GM21825 (cell line): Measurements from ENCODE around the gene C17orf114.

Experiments
- ATAC-seq: cut with Tn5 transposase; IDR thresholded peaks from one replicate; pipeline ENCODE4 v1.9.1; 2021; ENCODE audit warnings: mild to moderate bottlenecking, moderate library complexity; ENCODE audit not compliant: unreplicated experiment

The C17orf114 gene

DNA sequence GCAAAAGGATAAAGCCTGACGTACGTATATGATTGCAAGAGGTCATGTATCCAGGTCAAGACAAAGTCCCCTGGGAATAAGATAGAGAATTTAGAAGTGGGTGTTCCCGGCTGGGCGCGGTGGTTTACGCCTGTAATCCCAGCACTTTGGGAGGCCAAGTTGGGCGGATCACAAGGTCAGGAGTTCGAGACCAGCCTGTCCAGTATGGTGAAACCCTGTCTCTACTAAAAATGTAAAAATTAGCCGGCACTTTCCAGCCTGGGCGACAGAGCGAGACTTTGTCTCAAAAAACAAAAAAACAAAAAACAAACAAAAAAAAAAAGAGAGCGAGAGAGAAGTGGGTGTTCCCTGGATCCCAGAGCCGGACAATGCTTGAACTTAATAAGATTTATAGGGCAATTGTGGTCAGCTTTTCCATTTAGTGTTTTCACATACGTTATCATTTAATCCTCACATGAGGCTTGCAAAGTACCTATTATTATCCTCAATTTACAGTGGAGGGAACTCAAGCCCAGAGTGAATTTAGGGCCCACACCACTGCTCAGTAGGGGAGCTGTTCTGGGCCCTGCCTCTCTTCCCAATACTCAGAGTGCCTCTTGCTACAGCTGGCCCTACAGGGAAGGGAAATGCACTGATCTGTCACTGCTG is 13.8 kb downstream of the C17orf114 start:
- no peak for ATAC-seq

DNA sequence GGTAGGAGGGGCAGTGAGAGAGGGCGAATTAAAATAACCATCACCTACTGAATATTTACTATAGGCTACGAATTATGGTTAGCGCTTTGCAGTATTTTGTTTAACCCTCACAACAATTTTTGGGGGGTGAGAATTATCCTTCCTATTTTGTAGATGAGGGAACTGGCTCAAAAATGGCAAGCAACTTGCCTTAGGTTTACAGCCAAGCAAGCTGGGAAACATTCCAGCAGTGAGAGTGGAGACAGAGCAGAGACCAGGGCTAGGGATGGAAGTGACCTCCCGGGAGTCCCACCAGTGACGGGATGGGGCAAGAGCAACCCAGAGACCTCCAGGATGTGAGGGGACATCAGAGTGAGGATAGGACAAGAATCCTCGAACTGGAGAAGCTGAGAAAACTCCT is 15.6 kb downstream of the C17orf114 start:
- no peak for ATAC-seq

DNA sequence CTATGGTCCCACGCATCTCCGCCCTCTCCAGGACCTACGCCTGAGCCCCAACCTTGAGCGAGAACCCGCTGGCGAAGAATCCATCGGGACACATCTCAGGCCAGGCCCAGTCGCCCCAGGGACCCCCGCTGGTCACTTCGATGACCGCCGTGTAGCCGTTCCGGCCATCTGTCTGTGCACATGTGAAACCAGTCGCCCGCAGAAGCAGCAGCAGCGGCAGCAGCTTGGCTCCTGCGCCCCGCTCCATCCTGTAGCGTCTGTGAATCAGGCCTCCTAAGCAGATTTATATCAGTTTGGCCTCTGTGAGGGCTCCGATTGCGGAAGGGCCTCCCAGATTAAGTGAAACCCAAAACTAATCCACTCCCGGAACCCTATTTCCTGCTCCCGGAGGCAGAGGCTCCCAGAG is 16.0 kb downstream of the C17orf114 start, which contains the start of gene VMO1:
Gene VMO1, minus strand, starts transcription at position 259 of the 406 bp plus-strand sequence. Its CDS starts 12 bp downstream, at position 247.
- ATAC-seq: no peak

DNA sequence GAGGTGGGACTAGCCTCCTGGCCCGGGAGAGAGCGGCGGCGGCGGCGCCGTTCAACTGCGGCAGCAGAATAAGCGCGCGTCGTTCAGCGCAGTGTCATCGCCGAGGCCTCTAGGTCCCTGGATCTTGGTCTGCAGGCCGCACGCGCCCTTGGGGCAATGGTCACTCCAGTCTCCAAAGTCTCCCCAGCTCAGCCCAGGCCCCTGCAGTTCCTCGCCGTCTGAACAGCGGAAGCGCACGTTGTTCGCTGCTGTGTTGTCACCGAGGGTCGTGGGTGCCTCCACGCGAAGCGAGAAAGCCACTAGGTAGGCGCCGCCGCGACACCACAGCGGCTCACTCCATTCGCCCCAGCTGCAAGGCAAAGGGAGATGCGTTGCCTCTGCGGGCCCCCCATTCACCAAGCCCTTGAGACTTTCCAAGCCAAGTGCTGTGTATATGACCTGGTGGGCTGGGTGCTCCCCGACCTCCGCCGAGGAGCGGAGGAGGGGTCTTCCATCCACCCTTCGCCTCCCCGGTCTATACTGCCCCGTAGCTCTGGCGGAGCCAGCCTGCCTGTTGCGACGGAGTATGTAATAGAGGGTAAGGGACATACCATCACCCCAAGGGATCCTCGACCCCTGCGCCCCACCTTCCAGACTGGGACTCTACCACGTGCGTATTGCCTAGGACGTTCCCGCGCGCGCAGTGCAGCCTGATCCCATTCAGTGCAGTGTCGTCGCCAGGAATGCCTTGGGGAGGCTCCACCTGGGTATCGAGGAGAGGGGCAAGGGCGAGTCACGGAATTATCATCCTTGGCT is 16.6 kb downstream of the C17orf114 start:
- no peak for ATAC-seq

DNA sequence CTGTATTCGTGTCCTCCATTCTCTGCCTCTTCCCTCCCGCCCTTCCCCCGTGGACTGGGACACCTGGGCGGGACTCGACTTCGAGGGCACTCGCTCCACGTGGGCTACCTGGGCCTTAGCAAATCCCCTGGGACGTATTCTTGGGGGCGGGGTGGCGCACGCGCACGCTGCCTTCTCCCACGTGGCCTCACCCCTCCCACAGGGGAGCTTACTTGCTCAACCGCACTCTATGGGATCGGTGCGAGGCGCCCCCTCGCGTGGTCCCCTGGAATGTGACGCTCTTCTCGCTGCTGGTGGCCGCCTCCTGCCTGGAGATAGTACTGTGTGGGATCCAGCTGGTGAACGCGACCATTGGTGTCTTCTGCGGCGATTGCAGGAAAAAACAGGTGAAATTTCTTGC is 19.5 kb downstream of the C17orf114 start:
- no peak for ATAC-seq

DNA sequence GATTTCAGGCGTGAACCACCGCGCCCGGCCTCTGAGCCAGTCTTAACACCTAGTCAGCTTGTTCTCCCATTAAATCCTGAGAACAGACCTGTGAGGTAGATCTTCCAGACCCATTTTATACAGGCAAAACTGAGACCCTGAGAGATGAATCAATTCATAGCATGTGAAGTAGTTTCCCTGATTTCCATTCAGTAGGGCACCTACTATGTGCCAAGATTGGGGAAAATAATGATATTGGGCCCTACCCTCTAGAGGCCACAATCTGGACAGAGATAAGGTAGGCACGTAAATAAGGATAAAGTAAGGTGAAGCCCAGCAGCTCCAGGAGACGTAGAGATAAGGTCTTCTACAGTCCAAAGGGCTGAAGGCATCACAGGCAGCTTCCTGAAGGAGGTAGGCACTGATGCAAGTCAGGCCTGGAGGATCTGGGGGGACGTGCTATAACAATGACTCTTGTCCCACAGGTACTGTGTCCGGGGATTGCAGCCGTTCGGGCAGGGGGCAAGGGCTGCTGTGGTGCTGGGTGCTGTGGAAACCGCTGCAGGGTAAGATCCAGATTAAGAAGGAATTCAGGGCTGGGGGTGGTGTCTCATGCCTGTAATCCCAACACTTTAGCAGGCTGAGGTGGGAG is 21.7 kb downstream of the C17orf114 start:
- no peak for ATAC-seq

DNA sequence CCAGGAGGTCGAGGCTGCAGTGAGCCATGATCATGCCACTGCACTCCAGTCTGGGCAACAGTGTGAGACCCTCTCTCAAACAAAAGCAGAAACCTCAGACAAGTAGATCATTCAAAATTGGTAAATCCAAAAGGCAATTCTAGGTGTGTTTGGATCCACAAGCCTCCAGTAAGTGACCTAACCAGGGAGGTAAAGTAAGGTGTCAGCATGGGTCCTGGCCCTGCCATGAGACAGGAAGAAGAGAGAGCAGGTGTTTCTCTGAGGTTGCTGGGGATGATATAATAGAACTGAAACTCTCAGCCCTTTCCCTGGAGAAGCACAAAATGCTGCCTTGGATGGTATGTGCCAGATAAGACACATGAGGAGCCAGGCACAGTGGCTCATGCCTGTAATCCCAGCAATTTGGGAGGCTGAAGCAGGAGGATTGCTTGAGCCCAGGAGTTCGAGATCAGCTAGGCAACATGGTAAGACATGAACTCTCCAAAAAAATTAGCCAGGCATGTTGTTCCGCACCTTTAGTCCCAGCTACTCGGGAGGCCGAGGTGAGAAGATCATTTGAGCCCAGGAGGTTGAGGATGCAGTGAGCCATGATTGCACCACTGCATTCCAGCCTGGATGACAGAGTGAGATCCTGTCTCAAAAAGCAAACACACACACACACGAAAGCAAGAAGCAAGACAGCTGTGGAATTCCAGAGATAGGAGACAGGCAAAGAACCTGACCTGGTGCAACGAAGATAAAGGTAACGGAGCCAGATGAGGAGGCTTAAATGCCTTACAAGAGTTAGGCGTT is 24.0 kb downstream of the C17orf114 start:
- ATAC-seq: no peak

DNA sequence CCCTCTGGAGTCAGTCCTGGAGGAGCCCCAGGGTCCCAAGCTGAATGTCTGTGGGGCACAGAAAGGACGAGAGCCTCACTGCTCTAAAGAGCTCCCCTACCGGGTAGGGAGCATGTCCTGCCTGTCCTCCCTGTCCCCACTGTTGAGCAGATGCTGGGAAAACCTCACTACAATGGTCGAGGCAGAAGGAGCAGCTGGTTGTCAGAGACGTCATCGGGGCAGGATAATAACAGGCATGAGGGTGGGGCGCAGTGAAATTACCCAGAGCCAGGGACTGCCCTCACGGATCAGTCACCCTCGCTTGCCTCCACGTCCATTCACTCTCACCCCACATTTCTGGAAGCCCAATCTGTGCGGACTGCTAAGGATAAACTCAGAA is 29.9 kb downstream of the C17orf114 start:
- ATAC-seq: no peak

DNA sequence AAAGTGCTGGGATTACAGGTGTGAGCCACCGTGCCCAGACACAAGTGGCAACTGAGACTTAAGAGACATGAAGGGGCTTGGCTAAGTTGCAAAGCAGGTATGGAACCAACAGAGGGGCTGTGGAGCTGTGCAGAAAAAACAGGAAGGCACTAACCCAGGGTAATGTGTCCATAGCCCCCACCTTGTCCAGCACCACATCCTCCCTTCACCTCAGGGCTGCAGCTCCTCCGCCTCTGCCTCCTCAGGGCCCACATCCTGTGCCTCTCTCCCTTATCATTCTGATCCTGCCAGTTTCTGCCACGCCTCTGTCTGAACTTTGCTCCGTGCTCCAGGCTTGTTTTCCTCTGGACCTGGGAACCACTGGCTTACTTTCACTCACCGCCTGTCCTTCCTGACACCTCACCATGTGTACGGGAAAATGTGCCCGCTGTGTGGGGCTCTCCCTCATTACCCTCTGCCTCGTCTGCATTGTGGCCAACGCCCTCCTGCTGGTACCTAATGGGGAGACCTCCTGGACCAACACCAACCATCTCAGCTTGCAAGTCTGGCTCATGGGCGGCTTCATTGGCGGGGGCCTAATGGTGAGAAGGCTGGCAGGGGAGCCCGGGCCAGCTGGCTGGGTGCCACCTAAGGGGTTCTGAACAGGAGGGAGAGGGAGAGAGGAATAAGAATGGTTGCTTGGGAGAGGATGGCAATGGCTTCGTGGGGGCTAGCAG is 30.5 kb downstream of the C17orf114 start, which contains the start of gene TM4SF5:
Gene TM4SF5, plus strand, starts transcription at position 368 of the 716 bp plus-strand sequence. Its CDS starts 37 bp downstream, at position 405.
- ATAC-seq: no peak

DNA sequence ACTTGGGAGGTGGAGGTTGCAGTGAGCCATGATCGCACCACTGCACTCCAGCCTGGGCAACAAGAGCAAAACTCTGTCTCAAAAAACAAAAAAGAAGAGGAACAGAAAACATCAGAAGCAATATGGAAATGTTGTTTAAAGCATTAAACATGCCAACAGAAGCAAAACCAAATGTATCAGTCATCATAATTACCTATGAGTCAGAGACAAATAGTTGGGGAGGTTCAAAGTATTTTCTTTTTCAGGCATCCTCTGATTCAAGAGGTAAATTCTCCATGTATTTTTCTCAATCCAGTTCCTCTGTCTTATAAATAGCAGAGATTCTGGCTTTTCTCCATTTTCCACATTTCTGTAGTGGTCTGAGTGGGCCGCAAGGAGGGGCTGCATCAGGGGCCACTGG is 32.5 kb downstream of the C17orf114 start:
- ATAC-seq: no peak

DNA sequence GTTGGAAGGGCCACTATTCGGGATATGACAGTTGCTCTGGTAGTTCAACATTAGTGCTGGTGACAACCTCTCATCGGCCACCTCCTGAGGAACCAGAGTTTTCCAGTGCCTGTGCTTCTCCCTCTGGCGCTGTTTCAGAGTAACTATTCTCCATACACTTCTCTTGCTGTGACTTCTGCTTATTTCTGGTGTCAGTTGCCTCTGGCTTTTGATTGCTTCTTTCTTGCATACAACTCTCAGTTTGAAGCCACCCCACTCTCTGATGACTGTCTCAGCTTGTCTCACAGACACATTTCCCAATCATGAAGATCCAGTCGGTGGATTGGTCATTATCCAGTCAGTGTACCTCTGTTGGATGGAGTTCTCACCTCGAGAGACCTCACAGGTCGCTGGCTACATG is 33.8 kb downstream of the C17orf114 start:
- no peak for ATAC-seq

DNA sequence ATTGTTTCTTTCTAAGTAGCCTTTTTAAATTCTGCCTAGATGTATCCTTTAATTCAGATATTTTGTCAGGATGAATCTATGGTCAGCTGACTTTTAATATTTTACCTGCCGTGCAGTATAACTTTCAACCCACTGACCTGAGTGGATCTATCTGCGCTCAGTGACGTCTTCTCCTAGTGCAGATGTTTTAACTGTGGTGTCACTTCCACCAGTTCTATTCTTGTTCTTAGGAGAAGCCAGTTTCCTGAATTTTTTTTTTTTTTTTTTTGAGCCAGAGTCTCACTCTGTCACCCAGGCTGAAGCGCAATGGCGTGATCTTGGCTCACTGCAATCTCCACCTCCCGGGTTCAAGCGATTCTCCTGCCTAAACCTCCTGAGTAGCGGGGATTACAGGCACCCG is 35.4 kb downstream of the C17orf114 start:
- no peak for ATAC-seq

DNA sequence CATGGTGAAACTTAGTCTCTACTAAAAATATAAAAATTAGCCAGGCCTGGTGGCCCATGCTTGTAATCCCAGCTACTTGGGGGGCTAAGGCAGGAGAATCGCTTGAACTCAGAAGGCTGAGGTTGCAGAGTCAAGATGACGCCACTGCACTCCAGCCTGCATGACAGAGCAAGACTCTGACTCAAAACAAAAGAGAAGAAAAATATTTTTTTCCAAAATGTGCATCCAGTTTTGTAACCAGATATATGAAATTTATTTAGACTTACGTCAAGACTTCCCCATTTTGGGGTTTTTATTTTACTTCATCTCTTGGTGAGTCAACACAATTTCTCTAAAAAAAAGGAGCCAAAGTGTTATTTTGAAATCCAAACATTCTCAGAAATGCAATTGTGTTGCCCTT is 35.9 kb downstream of the C17orf114 start:
- no peak for ATAC-seq

DNA sequence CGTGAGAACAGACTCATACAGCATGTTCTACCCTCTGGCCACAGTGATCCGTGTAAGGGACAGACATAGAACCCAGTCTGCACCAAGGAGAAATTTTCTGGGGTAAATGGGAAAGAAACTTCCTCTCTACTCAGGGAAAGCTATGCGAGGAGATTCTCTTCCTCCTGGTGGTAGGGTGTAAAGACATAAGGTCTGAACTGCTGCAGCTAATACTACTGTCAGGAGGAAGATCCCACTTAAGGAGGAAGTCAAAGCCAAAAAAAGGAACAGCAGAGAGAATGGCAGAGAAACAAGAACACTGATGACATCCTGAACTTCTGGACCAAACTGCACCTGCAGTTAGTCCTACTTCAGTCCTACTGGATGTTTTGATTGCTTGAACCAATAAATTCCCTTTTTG is 37.5 kb downstream of the C17orf114 start:
- no peak for ATAC-seq

DNA sequence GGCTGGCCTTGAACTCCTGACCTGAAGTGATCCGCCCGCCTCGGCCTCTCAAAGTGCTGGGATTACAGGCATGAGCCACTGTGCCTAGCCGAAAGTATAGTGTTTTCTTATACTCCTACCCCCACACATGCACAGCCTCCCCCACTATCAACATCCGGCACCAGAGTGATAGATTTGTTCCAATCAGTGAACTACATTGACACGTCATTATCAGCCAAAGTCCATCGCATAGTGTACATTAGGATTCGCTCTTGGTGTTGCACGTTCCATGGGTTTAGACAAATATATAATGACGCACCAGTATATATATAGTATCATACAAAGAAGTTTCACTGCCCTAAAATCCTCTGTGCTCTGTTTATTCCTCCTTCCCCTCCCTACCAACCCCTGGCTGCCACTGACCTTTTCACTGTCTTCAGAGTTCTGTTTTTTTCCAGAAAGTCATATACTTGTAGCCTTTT is 42.3 kb downstream of the C17orf114 start:
- ATAC-seq: no peak

DNA sequence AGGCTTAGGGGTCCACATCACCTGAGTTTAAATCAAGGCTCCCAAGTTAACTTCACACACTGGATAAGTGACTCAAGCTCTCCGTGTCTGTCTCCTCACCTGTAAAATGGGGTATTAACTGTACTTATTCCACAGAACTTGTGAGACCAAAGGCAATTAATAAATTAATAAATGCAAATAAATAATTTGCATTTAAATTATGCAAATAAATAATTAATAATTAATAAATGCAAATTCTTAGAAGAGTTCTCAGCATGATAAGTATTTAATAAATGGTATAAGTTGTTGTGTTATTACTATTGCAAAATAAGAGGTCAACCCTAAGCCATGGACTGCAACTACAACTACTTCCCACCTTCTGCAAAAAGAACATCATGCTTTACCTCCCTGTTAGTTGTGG is 48.7 kb downstream of the C17orf114 start:
- ATAC-seq: no peak

DNA sequence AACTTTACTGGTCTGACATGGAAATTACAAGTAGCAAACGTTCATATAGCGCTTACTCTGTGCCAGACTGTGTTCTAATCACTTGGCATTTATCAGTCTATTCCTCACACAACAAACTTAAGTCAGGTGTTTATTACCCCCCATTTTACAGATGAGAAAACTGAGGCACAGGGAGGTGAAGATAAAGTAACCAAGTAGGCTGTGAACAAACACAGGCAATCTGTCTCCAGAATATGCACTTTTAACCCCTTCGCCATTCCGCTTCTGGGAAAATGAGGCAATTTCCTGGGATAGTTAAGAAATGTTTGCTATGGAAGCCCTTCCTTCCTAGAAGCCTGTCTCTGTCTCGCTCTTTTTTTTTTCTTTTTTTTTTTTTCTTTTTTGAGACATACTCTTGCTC is 50.2 kb downstream of the C17orf114 start:
- ATAC-seq: no peak
